ENCODE measurements around the gene PLD6.

DNA sequence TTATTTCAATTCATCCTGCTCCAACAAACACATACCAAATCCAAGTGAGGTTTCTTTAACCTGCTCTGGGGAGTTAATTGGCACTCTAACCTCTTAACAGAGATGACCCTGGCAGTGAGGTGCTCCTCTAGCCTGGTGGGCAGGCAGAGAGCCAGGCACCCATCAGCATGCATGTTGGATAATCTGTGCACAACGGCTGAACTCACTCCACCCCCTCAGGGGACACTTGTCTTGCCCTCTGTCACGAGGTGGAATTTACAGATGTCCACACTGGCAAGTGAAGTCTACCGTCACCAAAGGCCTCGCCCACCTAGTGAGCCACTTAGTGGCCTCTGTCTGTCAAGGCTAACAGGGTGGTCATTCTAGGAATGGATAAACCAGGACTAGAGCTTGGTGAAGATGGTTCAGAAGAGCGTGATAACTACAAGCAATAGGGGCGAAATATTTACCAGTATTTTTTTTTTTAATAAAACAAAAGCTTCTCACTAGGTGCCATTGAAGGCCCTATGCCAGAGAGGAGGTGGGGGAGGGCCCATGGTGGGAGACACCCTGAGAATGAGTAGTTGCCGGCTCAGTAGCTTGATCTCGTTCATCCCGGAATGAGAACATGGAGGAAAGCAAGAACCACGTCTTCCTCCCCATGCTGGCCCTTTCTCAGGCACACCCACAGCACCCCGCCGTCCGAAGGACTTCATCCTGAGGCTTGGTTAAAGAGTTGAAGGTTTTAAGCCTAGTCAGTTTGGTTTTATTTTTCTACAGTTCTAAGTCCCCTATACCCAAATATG is 25.2 kb downstream of the PLD6 start:
- TF ChIP-seq, protein P1, sequence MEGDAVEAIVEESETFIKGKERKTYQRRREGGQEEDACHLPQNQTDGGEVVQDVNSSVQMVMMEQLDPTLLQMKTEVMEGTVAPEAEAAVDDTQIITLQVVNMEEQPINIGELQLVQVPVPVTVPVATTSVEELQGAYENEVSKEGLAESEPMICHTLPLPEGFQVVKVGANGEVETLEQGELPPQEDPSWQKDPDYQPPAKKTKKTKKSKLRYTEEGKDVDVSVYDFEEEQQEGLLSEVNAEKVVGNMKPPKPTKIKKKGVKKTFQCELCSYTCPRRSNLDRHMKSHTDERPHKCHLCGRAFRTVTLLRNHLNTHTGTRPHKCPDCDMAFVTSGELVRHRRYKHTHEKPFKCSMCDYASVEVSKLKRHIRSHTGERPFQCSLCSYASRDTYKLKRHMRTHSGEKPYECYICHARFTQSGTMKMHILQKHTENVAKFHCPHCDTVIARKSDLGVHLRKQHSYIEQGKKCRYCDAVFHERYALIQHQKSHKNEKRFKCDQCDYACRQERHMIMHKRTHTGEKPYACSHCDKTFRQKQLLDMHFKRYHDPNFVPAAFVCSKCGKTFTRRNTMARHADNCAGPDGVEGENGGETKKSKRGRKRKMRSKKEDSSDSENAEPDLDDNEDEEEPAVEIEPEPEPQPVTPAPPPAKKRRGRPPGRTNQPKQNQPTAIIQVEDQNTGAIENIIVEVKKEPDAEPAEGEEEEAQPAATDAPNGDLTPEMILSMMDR (IDR thresholded peaks at IDR 0.05): no peak
- TF ChIP-seq POLR2A (IDR thresholded peaks at IDR 0.05): no peak
- no peak for TF ChIP-seq POLR2AphosphoS5 (IDR thresholded peaks at IDR 0.05)
- no peak for TF ChIP-seq EP300 (IDR thresholded peaks at IDR 0.05)
